Transverse colon (tissue), 4 donors: ENCODE measurements around the gene RAB11FIP5. TPM values are rescaled to one million over a fixed set of nuclear protein-coding genes. Genes with fewer than 3 reads are reported as not detected.
"Not testable (repeated sequence)": the region's sequence is repeated elsewhere in the genome, so short reads cannot be mapped to it uniquely, and the experiment has no call there.

Experiments
- DNase-seq: peaks from one replicate; pipeline ENCODE4 v3.0.0-alpha.2; 2019
- H3K27ac ChIP-seq, 4 donors: fragments of 200-600 bp; sonication (generic); 2 replicates each; pipeline ENCODE4 v1.5.1; 2016 to 2018; ENCODE audit warnings: inconsistent platforms in 4 of 4
- H3K27me3 ChIP-seq: fragments of 200-600 bp; sonication (generic); 2 replicates; pipeline ENCODE4 v1.5.1; 2017; ENCODE audit warnings: inconsistent platforms
- H3K36me3 ChIP-seq, 4 donors: fragments of 200-600 bp; sonication (generic); 2 replicates each; pipeline ENCODE4 v1.5.1; 2017 to 2019; ENCODE audit warnings: inconsistent platforms in 4 of 4
- H3K4me1 ChIP-seq, 4 donors: fragments of 200-600 bp; sonication (generic); 2 replicates each; pipeline ENCODE4 v1.5.1; 2017 to 2020; ENCODE audit warnings: inconsistent platforms in 4 of 4
- H3K4me3 ChIP-seq, 4 donors: fragments of 200-600 bp; sonication (generic); 1 replicate in 1 of 4; 2 replicates in 3 of 4; pipeline versions ENCODE4 v1.5.1 to v1.6.1; 2017 to 2019; ENCODE audit warnings: inconsistent platforms in 4 of 4
- H3K9me3 ChIP-seq, 2 donors: fragments of 200-600 bp; sonication (generic); 2 replicates each; pipeline ENCODE4 v1.5.1; 2017 to 2019; ENCODE audit warnings: inconsistent platforms in 2 of 2
- EP300 ChIP-seq: sonication (generic); formaldehyde crosslinking; IDR thresholded peaks from one replicate; pipeline ENCODE4 v1.6.1; 2017; ENCODE audit warnings: antibody characterized with exemption, low read depth
- POLR2A ChIP-seq: fragments of 450-650 bp; IDR thresholded peaks from one replicate; pipeline ENCODE4 v1.6.1; 2016; ENCODE audit warnings: antibody characterized with exemption, mild to moderate bottlenecking, moderate library complexity
- POLR2AphosphoS5 ChIP-seq, 3 donors: sonication (generic); formaldehyde crosslinking; IDR thresholded peaks; one replicate each; pipeline ENCODE4 v1.6.1; 2016; ENCODE audit warnings: antibody characterized with exemption in 3 of 3
- WGBS, 2 donors: methylation state at CpG; one replicate each; pipeline ENCODE4 v1.1.5; 2018; ENCODE audit warnings: low coverage in 1 of 2; 5-methylcytosine and 5-hydroxymethylcytosine counted together
- in situ Hi-C, 4 donors: fragments of 200-750 bp; cut with MboI; loops; one replicate each; pipeline versions ENCODE4 v1.15.0 to v1.15.1; 2017; ENCODE audit warnings: low sequenced_read_pairs in 3 of 4, low pct_ligation_motif_present in 1 of 4, low pct_unique_long_range_greater_than_20kb in 1 of 4
- intact Hi-C: fragments of 100-400 bp; cut with DNase I; formaldehyde crosslinking; loops from one replicate; pipeline ENCODE4 v1.15.1; 2023; ENCODE audit warnings: low total_unique reads
- total RNA-seq, 4 donors: library from RNA; depleted of rRNA; stranded (reverse); fragments of >200 nt; gene quantifications; one replicate each; pipeline ENCODE4 v1.1.0, GENCODE V29; 2016
- TF ChIP-seq, protein P1 (sequence below), 5 experiments: fragments of 200-600 bp in 3 of 5; fragments of 450-650 bp in 2 of 5; sonication (generic) in 3 of 5; IDR thresholded peaks; 1 replicate in 2 of 5; 2 replicates in 3 of 5; pipeline ENCODE4 v1.5.1; 2016 to 2017; ENCODE audit warnings: antibody characterized with exemption in 5 of 5, inconsistent platforms in 3 of 5, mild to moderate bottlenecking in 2 of 5, moderate library complexity in 1 of 5

Gene RAB11FIP5
- total RNA-seq, 4 donors from 2014 or later = 22.7 to 31.0 (median 26.9) TPM

DNA sequence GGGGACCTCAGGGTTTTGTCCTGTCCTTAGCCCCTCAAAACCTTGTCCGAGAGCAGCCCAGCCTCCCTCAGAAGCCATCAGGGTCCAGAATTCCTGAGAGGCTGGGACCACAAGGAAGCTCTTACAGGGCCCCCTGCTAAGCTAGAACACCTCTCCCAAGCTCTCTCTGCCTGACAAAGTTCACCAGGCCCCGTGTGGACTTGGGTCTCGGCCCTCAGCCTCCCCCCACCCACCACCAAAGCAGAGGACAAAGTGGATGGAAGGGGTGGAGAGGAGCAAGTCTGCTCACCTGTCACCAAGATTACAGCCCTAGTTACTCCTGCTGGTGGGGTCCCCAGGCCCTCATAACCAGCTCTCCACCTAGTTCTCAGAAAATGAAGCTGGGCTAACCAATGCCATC lies 16.8 kb downstream of the RAB11FIP5 start:
- no peak for TF ChIP-seq POLR2A
- TF ChIP-seq, protein P1, sequence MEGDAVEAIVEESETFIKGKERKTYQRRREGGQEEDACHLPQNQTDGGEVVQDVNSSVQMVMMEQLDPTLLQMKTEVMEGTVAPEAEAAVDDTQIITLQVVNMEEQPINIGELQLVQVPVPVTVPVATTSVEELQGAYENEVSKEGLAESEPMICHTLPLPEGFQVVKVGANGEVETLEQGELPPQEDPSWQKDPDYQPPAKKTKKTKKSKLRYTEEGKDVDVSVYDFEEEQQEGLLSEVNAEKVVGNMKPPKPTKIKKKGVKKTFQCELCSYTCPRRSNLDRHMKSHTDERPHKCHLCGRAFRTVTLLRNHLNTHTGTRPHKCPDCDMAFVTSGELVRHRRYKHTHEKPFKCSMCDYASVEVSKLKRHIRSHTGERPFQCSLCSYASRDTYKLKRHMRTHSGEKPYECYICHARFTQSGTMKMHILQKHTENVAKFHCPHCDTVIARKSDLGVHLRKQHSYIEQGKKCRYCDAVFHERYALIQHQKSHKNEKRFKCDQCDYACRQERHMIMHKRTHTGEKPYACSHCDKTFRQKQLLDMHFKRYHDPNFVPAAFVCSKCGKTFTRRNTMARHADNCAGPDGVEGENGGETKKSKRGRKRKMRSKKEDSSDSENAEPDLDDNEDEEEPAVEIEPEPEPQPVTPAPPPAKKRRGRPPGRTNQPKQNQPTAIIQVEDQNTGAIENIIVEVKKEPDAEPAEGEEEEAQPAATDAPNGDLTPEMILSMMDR (IDR thresholded peaks at IDR 0.05) = no peak
- no peak for TF ChIP-seq POLR2AphosphoS5 (IDR thresholded peaks at IDR 0.05)
- no peak for TF ChIP-seq EP300
- in situ Hi-C loops = no loop called here
- H3K9me3 ChIP-seq = no peaks in the 10 kb centered on the region
- H3K36me3 ChIP-seq = no peaks in the 10 kb centered on the region
- intact Hi-C loops = no loop called here
- no peak for DNase-seq
- H3K27me3 ChIP-seq = no peaks in the 10 kb centered on the region
- H3K4me1 ChIP-seq = no peaks in the 10 kb centered on the region
- WGBS, 2 donors = 87% methylated on average over 3 of the region's 3 CpGs; no CpG with 5 or more reads in 1 of the 2 donors
- no peak overlapping the region for H3K4me3 ChIP-seq
- no peak overlapping the region for H3K27ac ChIP-seq

DNA sequence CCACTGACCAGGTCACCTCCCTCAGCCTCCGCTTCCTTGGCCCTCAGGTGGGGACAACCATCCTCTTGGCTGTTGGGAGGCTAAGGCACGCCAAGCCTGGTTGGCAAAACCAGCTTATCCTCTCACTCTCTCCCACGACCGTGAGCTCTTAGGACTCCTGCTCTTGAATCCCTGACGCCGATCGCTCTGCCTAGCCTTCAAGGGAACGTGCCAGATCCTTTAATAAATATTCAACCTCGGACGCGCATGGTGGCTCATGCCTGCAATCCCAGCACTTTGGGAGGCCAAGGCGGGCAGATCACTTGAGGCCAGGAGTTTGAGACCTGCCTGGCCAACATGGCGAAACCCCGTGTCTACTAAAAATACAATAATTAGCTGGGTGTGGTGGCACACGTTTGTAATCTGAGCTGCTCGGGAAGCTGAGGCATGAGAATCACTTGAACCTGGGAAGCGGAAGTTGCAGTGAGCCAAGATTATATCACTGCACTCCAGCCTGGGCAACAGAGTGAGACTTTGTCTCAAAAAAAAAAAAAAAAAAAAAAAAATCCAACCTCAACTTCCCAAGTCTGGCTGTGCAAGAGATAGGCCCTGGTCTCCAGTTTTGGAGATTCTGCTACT lies 19.0 kb downstream of the RAB11FIP5 start:
- H3K27ac ChIP-seq, DNase-seq, H3K4me3 ChIP-seq, intact Hi-C loops, H3K9me3 ChIP-seq, H3K4me1 ChIP-seq, H3K36me3 ChIP-seq, H3K27me3 ChIP-seq: not testable (repeated sequence)
- in situ Hi-C loops = loop anchor here in 1 of 4 donors (5.0 kb wide), 1 partner anchor 69 kb away; no protein-coding TSS in a partner anchor
- WGBS, 2 donors = 88% methylated on average over 17 of the region's 17 CpGs; no CpG with 5 or more reads in 1 of the 2 donors

DNA sequence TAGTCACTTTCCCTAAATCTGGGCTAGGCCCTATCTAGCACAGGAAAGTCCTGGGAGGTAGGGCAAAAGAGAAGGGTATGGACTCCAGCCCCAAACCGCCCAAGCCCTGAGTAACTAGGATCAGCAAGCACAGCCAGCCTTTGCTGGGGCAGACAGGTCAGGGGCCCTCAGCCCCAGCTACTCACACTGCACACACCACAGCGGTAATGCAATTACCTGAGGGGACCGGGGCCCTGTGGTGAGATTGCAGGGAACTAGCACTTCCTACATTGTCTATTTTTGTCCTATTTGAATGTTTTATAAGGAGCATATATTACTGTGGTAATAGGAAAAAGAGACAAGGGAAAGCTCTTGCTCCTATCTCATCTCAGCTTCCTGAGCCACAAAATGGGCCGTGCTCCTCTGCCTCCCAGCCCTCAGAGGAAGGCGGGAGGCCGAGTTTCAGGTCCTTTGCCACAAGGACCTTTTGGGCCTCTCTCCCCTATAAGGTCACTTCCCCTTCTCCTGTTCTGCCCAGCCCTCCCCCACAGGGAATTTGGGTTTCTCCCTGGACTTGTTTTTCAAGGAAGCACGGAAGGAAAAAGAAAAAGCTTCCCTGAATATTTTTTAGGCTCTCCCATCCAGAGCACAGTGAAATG lies 20.5 kb downstream of the RAB11FIP5 start:
- DNase-seq = no peak
- 60 to 72% methylated on average over 2 to 7 of the region's 7 CpGs for WGBS, 2 donors
- intact Hi-C loops = loop anchor here (1.0 kb wide), 1 partner anchor 22 kb away; no protein-coding TSS in a partner anchor

DNA sequence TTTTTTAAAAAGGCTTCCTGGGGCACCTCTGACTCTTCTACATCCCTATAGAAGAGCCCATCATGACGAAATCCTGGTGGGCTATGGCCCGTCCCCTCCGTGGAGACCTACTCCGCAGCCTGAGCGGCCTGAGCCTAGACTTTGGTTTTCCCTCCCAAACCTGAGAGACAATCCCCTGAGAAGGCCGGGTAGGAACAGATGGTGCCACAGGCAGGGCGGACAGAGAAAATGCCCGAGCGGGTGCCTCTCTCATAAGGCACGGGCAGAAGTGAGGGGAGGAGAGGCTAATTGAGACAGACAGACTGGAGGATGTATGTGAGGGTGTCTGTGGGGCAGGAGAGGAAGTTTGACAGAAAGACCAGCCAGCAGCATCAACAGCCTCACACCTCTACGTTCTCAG lies 21.1 kb downstream of the RAB11FIP5 start:
- H3K27me3 ChIP-seq = no peaks in the 10 kb centered on the region
- no peak for DNase-seq
- peaks cover 0 to 4% (median 0%) of the 10 kb centered on the region in 4 donors for H3K36me3 ChIP-seq
- WGBS, 2 donors = 94 to 100% methylated on average over 5 to 11 of the region's 11 CpGs
- in situ Hi-C loops = loop anchor here in 1 of 4 donors (5.0 kb wide), 1 partner anchor 71 kb away; no protein-coding TSS in a partner anchor
- TF ChIP-seq, protein P1 (IDR thresholded peaks at IDR 0.05) = no peak
- intact Hi-C loops = loop anchor here (1.0 kb wide), 1 partner anchor 21 kb away; no protein-coding TSS in a partner anchor
- no peak overlapping the region for H3K27ac ChIP-seq
- no peak overlapping the region for H3K4me3 ChIP-seq
- H3K4me1 ChIP-seq = peaks cover 0 to 4% (median 0%) of the 10 kb centered on the region in 4 donors
- H3K9me3 ChIP-seq = no peaks in the 10 kb centered on the region

More for the DNA sequence above, 20.5 kb downstream of the RAB11FIP5 start:
- Histone ChIP-seq H3K27me3 (no peaks in the 10 kb centered on the region), H3K4me1 (peaks cover 0 to 4% (median 0%) of the 10 kb centered on the region in 4 donors), H3K4me3 (no peak overlapping the region), H3K9me3 (no peaks in the 10 kb centered on the region), H3K27ac (no peak overlapping the region), H3K36me3 (peaks cover 0 to 4% (median 0%) of the 10 kb centered on the region in 4 donors)
- in situ Hi-C loops = loop anchor here in 1 of 4 donors (5.0 kb wide), 1 partner anchor 70 kb away; no protein-coding TSS in a partner anchor
- no peak for TF ChIP-seq EP300
- TF ChIP-seq POLR2A = no peak
- no peak for TF ChIP-seq POLR2AphosphoS5 (IDR thresholded peaks at IDR 0.05)
- TF ChIP-seq, protein P1 (IDR thresholded peaks at IDR 0.05) = no peak
